CD4-positive, alpha-beta T cell treated with Interleukin-2 at 100 ng/mL for 4 hours (primary cell): ENCODE data around the gene CD2AP.
"Not testable (repeated sequence)": the region's sequence is repeated elsewhere in the genome, so short reads cannot be mapped to it uniquely, and the experiment has no call there.

Source experiments
- DNase-seq: peaks from one replicate; pipeline ENCODE4 v3.0.0-alpha.2; 2020; ENCODE audit warnings: low spot score

Gene CD2AP

DNA sequence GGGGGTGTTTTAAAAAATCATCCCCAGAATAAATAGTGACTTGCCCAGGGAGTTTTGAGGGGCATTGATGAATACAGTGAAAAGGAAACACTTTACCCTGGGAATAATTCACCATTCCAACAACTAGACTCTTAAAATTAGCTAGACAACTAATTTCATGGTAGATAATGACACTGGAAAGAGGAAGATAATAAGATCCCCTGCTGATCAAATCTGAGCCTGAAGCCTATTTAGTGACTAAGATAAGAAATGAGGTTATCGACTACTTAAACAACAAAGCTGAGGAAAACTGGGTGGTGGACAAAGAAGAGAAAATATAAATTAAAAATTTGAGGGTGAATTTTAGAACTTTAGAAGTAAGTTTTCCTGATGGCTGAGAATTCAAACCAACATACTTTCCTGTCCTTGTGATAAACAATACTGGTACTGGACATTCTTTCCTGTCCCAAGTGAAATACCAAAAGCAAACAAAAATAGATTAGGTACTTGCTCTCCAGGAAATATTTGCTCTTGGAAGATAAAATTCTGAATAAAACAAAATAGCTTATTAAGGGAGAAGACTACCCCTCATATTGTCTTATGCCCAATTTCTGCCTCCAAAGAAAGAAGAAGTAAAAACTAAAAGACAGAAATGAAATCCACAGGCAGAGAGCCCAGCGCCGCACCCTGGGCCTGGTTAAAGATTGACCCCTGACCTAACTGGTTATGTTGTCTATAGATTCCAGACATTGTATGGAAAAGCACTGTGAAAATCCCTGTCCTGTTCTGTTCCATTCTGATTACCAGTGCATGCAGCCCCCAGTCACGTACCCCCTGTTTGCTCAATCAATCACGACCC lies 156.8 kb downstream of the CD2AP start:
- DNase-seq, result no peak

DNA sequence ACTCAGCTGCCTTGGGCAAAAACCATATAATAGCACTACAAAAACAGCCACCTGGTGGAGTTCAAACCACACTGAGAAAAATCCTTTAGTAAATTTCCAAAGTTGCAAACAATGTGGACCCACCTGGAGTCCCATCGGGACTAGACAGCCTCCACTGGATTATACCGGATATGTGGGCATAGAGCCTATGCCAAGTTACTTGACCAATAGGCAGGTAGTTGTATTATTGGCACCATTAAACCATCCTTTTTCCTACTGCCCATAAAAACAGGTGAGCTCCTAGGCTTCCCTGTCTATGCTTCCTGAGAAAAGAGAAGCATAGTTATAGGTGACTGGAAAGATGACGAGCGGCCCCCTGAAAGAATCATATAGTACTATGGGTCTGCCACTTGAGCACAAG lies 169.1 kb downstream of the CD2AP start:
- DNase-seq, result no peak

DNA sequence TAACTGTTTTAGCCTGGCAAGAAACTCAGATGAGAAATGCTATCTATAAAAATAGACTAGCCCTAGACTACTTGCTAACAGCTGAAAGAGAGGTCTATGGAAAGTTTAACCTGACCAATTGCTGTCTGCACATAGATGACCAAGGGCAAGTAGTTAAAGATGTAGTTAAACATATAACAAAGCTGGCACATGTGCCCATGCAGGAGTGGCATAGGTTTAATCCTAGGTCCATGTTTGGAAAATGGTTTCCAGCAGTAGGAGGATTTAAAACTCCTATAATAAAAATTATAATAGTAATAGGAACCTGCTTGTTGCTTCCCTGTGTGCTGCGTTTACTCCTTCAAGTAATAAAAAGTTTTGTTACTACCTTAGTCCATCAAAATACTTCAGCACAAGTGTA lies 169.6 kb downstream of the CD2AP start:
- DNase-seq, result no peak

DNA sequence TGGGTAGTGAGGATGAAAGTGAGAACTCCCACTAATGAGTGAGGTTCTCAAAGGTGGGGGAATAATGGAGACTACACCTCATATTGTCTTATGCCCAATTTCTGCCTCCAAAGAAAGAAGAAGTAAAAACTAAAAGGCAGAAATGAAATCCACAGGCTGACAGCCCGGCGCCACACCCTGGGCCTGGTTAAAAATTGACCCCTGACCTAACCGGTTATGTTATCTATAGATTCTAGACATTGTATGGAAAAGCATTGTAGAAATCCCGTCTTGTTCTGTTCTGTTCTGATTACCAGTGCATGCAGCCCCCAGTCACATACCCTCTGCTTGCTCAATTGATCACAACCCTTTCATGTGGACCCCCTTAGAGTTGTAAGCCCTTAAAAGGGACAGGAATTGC lies 170.0 kb downstream of the CD2AP start:
- DNase-seq, result not testable (repeated sequence)

DNA sequence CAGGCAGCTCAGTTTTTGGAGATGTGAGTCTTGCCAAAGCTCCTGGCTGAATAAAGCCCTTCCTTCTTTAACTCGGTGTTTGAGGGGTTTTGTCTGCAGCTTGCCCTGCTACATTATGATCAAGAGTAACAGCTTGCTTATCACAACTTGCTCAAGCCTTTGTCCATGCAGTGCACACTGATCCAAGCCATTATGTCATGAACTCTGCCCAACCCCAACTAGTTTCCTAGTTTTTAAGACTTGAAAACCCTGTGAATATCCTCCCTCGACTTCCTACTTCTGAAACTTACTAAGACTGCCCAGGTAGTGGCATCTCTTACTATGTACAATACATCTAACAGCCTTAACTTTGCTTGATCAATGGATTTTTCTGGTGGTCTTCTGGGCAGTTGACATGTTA lies 170.4 kb downstream of the CD2AP start:
- no peak for DNase-seq

DNA sequence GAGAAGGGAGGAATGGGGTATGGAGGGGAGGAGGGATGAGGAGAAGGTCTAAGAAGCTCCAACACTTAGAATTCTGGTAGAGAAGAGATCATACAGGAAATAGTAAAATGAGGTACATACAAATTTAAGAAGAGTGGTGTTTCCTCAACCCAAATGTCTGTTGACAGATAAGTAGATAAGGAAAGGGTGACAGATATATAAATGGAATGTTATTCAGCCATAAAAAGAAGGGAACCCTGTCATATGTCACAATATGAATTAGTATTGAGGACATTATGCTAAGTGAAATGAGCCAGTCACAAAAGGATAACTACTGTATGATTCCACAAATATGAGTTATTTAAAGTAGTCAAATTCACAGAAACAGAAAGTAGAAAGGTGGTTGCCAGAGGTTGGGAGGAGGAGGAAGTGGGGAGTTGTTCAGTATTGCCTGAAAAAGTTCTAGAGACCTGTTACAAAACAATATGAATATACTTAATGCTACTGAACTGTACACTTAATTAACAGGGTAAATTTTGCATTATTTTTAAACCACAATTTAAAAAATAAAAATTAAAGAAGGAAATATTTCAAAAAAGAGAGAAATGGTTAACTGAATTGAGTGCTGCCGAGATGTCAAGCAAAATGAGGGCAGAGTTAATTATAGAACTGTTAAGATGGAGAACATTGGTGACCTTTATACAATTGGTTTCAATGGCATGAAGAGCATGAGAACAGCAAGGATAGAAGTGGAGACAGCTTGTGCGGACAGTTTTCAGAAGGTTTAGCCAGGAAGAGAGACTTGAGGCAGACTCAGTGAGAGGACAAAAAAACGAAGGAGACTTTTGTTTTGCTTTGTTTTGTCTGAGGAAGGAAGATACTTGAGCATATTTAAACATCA lies 173.2 kb downstream of the CD2AP start:
- no peak for DNase-seq

DNA sequence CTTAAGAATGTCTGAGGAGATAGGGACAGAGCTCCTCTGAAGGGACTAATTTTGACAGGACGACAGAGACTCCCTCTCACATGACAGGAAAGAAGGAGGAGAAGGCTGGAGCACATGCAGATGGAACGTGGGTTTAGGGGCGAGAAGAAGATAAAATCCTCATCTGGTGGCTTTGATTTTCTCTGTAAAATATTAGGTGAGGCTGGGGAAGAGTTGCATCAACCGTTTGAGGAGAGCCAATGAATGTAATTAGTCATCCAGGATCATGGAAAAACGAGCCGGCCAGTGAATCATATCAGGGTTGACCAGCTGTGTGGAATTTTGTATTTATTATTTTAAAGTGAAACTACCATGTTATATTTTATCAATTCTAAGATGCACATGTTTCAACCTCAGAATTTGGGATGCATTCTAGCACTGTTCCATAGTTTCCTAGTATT lies 173.9 kb downstream of the CD2AP start:
- no peak for DNase-seq

DNA sequence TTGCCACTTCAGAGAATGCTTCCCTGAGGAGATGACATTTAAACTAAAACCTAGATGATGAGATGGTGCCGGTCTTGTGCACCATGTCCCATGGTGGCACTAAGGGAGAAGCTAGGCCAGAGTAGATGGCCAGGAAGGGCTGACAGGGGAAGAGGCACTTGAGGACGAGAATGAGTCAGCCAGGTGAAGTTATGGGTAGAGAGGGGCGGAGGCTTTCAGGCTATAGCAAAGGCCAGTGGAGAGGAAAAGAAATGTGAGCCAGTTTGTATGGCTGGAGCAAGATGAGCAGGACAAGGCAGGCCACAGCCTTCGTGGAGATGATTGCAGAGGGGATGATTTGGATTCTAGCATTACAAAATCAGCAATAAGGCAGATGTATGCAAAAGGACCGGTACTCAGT lies 176.1 kb downstream of the CD2AP start:
- DNase-seq, result no peak

DNA sequence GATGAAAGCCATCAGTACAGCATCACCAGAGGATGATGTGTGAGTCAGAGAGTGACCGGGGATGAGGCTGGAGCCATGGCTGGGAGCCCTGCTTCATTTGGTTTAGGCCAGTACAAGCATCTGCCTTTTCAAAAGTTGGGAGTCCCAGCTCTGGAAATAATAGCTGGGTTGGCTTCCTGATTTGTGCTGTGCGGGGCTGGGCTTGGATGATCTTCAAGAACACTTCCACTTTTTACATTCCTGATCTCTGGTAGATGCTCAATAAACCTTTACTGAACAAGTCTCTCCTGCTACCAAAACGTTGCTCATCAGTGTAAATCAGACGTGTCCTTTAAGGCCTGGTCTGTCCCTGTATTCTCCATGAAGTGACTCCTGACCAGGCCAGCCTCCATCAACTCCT lies 176.7 kb downstream of the CD2AP start:
- DNase-seq, result no peak

DNA sequence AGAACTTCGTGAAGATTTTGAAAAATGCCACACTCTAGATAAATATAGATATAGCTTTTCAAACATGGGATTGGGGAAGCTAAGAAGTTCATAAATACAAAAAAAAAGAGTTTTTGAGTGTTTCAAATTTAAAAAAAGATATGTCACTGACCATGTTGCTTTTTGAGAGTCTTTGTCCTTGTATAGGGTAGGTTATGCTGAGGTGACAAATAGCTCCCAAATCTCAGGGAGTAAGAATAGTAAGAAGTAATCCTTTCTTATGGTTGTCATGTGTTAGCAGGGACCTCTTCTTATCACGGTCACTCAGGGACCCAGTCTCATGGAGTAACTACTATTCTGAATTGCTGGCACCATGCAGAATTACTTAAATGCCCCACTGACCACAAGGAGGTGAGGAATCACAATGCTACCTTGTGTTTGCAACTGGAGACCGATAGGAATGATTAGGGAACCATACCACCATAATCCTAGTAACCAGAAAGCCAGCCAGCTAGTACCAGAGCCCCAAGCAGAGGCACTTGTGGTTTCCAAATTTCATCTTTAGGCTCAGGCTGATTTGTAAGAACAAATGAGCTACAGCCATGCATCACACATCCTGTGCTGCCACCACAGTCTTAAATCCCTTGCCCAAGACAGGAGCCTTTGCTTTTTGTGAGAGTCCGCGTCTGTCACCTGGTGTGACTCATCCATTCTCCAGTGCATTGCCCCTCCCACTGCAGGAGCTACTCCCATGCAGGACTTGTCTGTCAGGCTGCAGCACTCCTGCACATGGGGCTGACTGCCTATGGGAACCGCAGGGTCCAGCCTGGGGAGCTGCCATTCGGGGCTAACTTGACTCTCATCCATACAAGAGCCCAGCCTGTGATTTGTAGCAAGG lies 178.4 kb downstream of the CD2AP start:
- no peak for DNase-seq

DNA sequence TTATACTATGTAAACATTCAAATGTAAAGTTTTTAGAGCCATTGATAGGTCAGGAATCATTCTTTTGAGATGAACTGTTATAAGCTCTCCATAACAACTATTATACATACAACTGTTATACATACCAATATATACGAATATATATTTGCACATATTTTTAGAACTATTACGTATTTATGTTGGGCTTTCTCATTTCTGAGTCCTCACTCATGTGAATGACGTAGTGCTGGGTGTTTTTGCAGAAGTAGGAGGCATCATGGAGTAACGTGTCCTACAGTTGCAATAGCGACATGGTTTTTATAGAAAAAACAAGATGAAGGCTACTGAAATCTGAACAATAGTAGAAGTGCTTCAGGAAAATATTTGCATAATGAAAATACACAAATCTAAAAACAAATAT lies 184.4 kb downstream of the CD2AP start:
- DNase-seq, result no peak

DNA sequence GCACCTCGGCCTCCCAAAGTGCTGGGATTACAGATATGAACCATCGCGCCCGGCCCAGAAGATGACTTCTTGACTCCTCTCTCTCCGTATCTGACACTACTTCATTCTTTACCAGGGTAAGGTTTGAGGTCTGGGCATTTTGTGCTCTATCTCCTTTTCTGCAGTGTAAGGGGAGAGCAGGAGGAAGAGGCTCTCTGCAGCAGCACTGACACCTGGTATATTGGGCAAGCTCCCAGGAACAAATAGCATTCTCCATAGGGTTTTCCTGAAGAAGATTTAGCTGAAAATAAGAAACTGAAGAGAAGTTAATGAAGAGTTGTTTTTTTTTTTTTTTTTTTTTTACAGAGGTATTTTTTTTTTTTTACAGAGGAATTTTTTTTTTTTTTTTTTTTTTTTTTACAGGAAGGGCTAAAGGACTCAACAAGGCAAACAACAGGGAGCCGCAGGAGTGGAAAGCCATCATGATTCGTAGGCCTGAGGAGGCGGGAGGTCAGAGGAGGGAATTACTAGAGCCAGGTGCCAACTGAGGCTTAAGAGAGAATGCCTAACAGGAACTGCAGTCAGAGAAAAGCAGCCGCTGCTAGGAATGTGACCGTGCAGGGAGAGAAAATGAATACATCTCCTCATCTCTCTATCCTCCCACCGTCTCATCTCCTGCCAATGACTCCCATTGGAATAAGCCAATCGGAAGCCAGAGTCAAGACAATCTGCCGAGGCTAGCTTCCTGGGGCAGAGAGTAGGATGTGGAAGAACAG lies 186.1 kb downstream of the CD2AP start:
- no peak for DNase-seq

DNA sequence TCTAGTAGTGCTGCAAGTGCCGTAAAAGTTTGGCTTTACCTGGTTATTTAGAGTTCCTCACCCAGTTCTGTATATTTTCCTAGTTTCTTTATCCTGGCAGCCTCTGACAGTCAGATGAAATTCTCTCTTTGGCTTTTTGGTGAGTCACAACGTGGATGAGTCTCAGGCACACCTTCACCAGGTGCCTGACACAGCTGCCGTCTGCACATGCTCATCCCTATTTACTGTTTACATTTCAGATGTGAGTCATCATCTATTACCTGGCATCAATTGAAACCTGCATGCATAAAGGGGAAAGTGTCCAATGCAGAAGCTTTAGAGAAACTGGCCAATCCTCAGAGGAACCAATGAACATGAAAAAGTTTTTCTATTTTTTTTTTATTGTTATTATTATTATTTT lies 187.5 kb downstream of the CD2AP start:
- no peak for DNase-seq

DNA sequence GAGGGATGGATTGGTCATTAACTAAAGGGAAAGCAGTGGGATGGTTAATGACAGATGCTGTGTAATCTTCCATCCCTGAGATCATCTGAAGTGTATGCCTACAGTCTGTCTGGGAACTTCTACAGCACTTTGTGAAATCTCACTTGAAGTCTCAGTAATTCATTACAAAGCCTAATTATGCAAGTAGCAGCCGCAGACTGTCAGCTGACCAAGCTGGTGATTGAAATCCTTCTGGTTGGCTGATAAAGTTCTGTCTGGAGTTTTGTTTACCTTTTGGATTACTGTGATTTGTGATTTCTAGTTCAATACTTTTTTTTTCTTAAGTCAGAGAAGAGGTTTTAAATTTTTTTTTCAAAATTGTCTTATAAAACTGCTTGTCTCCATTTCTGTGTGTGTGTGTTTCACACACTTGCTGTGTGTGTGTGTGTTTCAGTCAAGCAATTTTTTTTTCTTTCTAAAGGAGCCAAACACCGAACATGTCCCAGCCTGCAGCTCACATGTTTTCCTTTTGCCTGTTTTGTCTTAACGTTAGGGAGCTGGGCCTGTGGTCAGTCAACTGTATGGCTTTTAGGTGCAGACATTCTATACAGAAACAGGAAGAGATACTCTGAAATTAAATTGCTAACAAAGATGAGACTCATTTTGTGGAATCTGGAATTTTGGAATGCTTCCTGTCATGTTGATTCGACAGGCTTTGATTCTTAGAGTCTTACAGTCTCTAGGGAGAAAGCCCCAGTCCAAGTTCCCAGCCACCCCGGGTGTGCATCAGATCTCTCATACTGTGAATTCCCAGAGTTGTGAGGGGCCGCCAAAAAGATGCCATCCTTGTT lies 192.3 kb downstream of the CD2AP start:
- no peak for DNase-seq

DNA sequence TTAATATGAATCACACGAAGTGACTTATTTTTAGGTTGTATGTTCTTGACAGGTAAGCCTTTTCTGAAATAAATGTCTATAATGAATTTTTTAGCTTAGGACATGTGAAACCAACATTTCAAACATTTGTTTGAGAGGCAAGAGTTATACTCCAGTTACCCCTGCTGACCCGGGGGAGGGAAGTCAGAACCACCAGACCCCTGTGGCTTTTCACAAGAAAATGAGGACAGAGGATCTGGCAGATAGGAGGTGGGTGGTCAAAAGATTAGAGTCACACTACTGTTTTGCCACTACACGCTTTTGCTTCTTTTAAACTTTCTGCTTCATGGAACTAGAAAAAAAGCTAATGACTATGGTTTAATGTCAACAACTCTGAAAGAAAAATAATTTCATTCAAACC lies 193.3 kb downstream of the CD2AP start:
- no peak for DNase-seq

DNA sequence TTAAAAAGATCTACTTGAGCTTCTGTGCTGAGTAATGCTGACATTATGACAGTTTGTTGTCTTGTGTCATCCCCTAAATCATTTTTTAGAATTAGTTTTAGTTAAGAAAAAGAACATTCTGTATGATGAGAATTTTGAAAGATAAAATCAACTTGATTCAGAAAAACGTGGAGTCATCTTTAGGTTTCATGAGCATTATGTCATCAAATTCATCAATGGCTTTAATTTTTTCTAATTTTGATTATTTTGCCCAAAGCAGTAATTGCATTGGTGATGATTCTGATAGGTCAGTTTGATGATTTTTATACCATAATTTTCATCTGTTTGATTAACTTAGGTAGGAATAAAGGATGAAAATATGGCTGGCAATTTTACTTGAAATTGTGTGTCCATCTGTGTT lies 194.2 kb downstream of the CD2AP start:
- no peak for DNase-seq

DNA sequence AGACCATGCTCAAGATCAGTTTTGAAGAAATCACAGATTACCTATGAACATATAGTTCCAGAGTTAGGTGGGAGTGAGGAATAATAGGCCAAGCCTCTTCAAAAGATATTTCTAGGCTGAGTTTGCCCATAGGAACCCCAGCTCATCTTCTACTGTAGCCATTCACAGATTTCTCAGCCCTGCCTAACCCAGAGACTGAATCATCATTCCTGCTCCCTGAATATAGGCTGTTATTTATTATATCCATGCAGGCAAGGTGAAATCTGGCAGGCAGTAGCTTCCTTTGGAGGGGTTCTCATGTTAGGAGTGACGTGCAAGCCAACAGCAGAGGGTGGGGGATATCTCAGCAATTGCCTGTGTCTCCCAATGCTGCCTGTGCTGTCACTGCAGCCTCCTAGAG lies 195.2 kb downstream of the CD2AP start:
- DNase-seq, result no peak

DNA sequence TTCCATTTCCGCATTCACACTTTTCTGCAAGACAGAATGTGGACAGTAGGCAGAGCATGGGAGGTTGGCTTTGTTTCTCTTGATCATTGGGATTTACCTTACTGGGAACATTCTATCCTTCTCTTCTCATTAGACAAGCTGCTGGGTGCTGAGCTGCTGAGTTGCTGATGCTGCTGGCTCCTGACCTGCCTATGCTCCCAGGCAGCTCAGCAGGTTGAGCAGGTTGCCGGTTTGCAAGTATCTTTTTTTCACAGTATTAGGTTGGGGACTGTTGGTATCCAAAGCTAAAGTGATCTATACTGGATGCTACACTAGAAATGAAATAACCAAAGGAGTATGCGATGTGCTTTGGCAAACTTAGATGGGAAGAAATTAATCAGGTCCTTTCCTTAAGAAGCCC lies 197.1 kb downstream of the CD2AP start:
- DNase-seq, result no peak
